ENCODE data around the gene RSBN1L.
"Not testable (repeated sequence)": the region's sequence is repeated elsewhere in the genome, so short reads cannot be mapped to it uniquely, and the experiment has no call there.

RSBN1L gene

DNA sequence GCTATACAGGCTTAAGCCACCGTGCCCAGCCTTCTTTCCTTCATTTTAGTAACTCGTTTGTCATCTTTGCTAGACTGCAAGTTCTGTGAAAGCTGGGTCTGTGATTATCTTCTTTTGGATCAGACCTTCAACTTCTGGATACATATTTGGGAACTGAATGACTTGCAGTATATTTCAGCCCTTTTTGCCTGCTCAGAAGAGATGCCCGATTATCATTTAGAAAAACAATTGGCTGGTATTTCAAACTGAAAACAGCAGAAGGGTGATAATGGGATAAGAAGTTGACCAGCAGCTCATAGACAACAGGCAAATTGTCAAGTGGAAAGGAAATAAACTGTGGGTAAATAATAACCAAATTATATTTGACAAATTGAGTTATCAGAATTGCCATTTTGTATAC is 14.6 kb downstream of the RSBN1L start:
- no peak for FAIRE-seq
- no peak for DNase-seq (ENCODE audit: insufficient read length, low spot score)
- no peak for TF ChIP-seq CTCF (IDR thresholded peaks at IDR 0.05; ENCODE audit: insufficient read depth, missing control alignments)

- FAIRE-seq (no peak), DNase-seq (ENCODE audit: insufficient read length, low spot score) (no peak)
- no peak for TF ChIP-seq CTCF (IDR thresholded peaks at IDR 0.05; ENCODE audit: insufficient read depth, missing control alignments)
These were observed 17.9 kb downstream of the RSBN1L start for GRCh38 chr7:77714195-77714594.

GRCh38 chr7:77714931-77715330 is 18.7 kb downstream of the RSBN1L start:
- FAIRE-seq; DNase-seq (ENCODE audit: insufficient read length, low spot score): not testable (repeated sequence)

- no peak for TF ChIP-seq CTCF (IDR thresholded peaks at IDR 0.05; ENCODE audit: insufficient read depth, missing control alignments)
- DNase-seq (ENCODE audit: insufficient read length, low spot score) (no peak), FAIRE-seq (no peak)
These were observed 20.5 kb downstream of the RSBN1L start for GRCh38 chr7:77716804-77717203.

DNA sequence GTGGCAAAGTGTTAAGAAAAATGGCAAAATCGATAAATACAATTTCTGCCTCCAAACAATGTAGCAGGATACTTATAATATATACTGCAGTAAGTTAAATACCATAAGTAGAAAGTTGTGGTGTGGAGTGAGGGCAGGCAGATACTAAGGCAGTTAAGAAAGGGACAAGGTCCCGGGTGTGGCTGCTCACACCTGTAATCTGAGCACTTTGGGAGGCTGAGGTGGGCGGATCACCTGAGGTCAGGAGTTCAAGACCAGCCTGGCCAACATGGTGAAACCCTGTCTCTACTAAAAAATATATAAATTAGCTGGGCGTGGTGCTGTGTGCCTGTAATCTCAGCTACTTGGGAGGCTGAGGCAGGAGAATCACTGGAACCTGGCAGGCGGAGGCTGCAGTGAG is 21.3 kb downstream of the RSBN1L start:
- not testable (repeated sequence) for FAIRE-seq; DNase-seq (ENCODE audit: insufficient read length, low spot score)

DNA sequence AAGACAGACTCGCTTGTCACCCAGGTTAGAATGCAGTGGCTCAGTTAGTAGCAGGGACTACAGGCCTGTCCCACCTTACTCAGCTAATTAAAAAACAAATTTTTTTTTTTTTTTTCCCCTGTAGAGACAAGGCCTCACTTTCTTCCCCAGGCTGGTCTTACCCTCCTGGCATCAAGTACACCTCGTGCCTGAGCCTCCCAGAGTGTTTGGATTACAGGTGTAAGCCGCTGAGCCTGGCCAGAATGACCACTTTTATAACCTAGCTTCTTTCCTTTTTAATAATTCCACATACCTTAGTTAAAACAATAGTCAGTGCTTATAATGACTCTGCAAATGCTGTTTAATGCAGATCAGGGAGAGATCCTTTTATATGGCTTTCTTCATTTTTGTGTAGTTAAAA is 31.3 kb downstream of the RSBN1L start:
- TF ChIP-seq CTCF (IDR thresholded peaks at IDR 0.05; ENCODE audit: insufficient read depth, missing control alignments): no peak
- DNase-seq (ENCODE audit: insufficient read length, low spot score) (no peak), FAIRE-seq (no peak)

GRCh38 chr7:77727936-77728701 is 31.9 kb downstream of the RSBN1L start:
- TF ChIP-seq CTCF (IDR thresholded peaks at IDR 0.05; ENCODE audit: insufficient read depth, missing control alignments): no peak
- no peak for DNase-seq (ENCODE audit: insufficient read length, low spot score)
- FAIRE-seq: peak; percentile 11

- no peak for TF ChIP-seq CTCF (IDR thresholded peaks at IDR 0.05; ENCODE audit: insufficient read depth, missing control alignments)
- DNase-seq (ENCODE audit: insufficient read length, low spot score): no peak
- no peak for FAIRE-seq
These were observed 33.5 kb downstream of the RSBN1L start for GRCh38 chr7:77729574-77730348.

All from D721Med (cell line).